ENCODE data around the gene SRBD1. TPM values are rescaled to one million over a fixed set of nuclear protein-coding genes. Genes with fewer than 3 reads are reported as not detected.

SRBD1 gene
- polyA plus RNA-seq, 3 donors = 5.8 to 9.2 (median 7.0) TPM

DNA sequence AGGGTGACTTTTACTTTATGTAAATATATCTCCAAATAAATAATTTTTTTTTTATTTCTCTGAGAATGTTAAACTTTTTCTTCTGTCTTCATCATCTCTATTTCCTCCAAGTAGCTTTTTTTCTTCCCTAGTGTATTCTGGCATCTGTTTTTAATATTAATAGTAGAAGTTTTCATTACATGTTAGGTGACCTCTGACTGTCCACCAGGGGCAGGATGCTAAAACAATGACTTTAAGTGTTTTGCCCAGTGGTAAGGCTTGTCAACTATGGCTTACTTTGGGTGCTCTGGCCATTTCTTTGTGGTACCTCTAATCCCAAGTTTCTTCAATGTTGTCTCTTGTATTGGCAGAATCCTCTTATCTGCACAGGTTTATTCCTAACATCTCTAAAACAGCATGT lies 127.1 kb downstream of the SRBD1 start:
- Histone ChIP-seq H3K9me3 (replicated peaks in 1 of 2; ENCODE audit: control insufficient read depth in 1 of 2, insufficient read depth in 1 of 2, low read length in 2 of 2) (no peaks in the 10 kb centered on the region), H3K36me3 (replicated peaks in 1 of 2; ENCODE audit: control insufficient read depth in 1 of 2, insufficient read depth in 2 of 2, low read length in 2 of 2) (peaks cover 0 to 26% of the 10 kb centered on the region in 2 donors), H3K9ac (ENCODE audit: insufficient read depth, low read length, poor library complexity, severe bottlenecking) (no peak overlapping the region), H4K20me1 (ENCODE audit: insufficient read depth, low read length) (no peaks in the 10 kb centered on the region), H3K79me2 (ENCODE audit: insufficient read depth, low read length) (no peaks in the 10 kb centered on the region), H3K4me2 (replicated peaks; ENCODE audit: extremely low read depth, low read length, poor library complexity, severe bottlenecking) (no peak overlapping the region), H2AFZ (ENCODE audit: insufficient read depth, low read depth, low read length, poor library complexity, severe bottlenecking) (no peak overlapping the region), H3K4me3 (replicated peaks in 1 of 3; ENCODE audit: low read depth in 2 of 3, low read length in 3 of 3) (no peak overlapping the region), H3K4me1 (ENCODE audit: control insufficient read depth in 1 of 2, insufficient read depth in 2 of 2, low read length in 2 of 2) (no peaks in the 10 kb centered on the region), H3K27ac (ENCODE audit: low read depth in 1 of 2, low read length in 2 of 2) (no peak overlapping the region), H3K27me3 (ENCODE audit: control insufficient read depth in 2 of 2, insufficient read depth in 2 of 2, low read length in 2 of 2) (no peaks in the 10 kb centered on the region)
- Mint-ChIP-seq H3K9me3 (peaks cover 0 to 2% (median 0%) of the 10 kb centered on the region in 7 donors), H3K4me3 (no peak overlapping the region), H3K27me3 (ENCODE audit: low read depth in 3 of 3) (peaks cover 0 to 2% (median 0%) of the 10 kb centered on the region in 3 donors), H3K4me1 (peaks cover 4% of the 10 kb centered on the region), H3K36me3 (peaks cover 21 to 37% of the 10 kb centered on the region in 2 donors), H3K27ac (no peak overlapping the region)
- no peak for DNase-seq
- TF ChIP-seq, protein P1, sequence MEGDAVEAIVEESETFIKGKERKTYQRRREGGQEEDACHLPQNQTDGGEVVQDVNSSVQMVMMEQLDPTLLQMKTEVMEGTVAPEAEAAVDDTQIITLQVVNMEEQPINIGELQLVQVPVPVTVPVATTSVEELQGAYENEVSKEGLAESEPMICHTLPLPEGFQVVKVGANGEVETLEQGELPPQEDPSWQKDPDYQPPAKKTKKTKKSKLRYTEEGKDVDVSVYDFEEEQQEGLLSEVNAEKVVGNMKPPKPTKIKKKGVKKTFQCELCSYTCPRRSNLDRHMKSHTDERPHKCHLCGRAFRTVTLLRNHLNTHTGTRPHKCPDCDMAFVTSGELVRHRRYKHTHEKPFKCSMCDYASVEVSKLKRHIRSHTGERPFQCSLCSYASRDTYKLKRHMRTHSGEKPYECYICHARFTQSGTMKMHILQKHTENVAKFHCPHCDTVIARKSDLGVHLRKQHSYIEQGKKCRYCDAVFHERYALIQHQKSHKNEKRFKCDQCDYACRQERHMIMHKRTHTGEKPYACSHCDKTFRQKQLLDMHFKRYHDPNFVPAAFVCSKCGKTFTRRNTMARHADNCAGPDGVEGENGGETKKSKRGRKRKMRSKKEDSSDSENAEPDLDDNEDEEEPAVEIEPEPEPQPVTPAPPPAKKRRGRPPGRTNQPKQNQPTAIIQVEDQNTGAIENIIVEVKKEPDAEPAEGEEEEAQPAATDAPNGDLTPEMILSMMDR (IDR thresholded peaks at IDR 0.05) = no peak
- intact Hi-C loops (cut with micrococcal nuclease) = no loop called here

DNA sequence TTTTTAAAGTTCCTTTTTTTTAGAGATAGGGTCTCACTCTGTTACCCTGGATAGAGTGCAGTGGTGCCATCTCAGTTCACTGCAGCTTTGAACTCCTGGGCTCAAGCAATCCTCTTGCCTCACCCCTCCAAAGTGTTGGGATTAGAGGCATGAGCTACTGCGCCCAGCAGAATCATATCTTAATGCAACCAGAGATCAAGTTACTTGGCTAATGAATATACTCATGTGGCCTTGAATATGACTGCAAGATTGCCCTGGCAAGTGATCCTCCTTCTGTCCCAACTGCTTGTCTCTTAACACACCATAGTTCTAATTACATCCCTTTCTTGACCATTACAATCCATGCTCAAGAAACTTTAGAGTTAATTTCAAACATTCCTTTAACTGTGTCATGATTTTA lies 133.5 kb downstream of the SRBD1 start:
- no peak overlapping the region for H2AFZ ChIP-seq (ENCODE audit: insufficient read depth, low read depth, low read length, poor library complexity, severe bottlenecking)
- peaks cover 5 to 28% of the 10 kb centered on the region in 2 donors for H3K36me3 ChIP-seq (replicated peaks in 1 of 2; ENCODE audit: control insufficient read depth in 1 of 2, insufficient read depth in 2 of 2, low read length in 2 of 2)
- Mint-ChIP-seq H3K4me1 (peaks cover 8% of the 10 kb centered on the region), H3K27me3 (ENCODE audit: low read depth in 3 of 3) (peaks cover 0 to 5% (median 0%) of the 10 kb centered on the region in 3 donors), H3K4me3 (no peak overlapping the region), H3K27ac (no peak overlapping the region), H3K9me3 (peaks cover 0 to 2% (median 0%) of the 10 kb centered on the region in 7 donors), H3K36me3 (peaks cover 32 to 44% of the 10 kb centered on the region in 2 donors)
- no peaks in the 10 kb centered on the region for H3K9me3 ChIP-seq (replicated peaks in 1 of 2; ENCODE audit: control insufficient read depth in 1 of 2, insufficient read depth in 1 of 2, low read length in 2 of 2)
- TF ChIP-seq, protein P1 (IDR thresholded peaks at IDR 0.05) = no peak
- no peak overlapping the region for H3K27ac ChIP-seq (ENCODE audit: low read depth in 1 of 2, low read length in 2 of 2)
- H3K4me2 ChIP-seq (replicated peaks; ENCODE audit: extremely low read depth, low read length, poor library complexity, severe bottlenecking) = no peak overlapping the region
- no peaks in the 10 kb centered on the region for H3K4me1 ChIP-seq (ENCODE audit: control insufficient read depth in 1 of 2, insufficient read depth in 2 of 2, low read length in 2 of 2)
- H3K79me2 ChIP-seq (ENCODE audit: insufficient read depth, low read length) = no peaks in the 10 kb centered on the region
- H3K9ac ChIP-seq (ENCODE audit: insufficient read depth, low read length, poor library complexity, severe bottlenecking) = no peak overlapping the region
- no peaks in the 10 kb centered on the region for H3K27me3 ChIP-seq (ENCODE audit: control insufficient read depth in 2 of 2, insufficient read depth in 2 of 2, low read length in 2 of 2)
- no peaks in the 10 kb centered on the region for H4K20me1 ChIP-seq (ENCODE audit: insufficient read depth, low read length)
- intact Hi-C loops (cut with micrococcal nuclease) = no loop called here
- DNase-seq = no peak
- H3K4me3 ChIP-seq (replicated peaks in 1 of 3; ENCODE audit: low read depth in 2 of 3, low read length in 3 of 3) = no peak overlapping the region
- 100% methylated on average over 1 of the region's 1 CpG for WGBS (ENCODE audit: insufficient coverage)
